Measurements from ENCODE around the gene CEMIP2. TPM values are rescaled to one million over a fixed set of nuclear protein-coding genes. Genes with fewer than 3 reads are reported as not detected.
"Not testable (repeated sequence)": the region's sequence is repeated elsewhere in the genome, so short reads cannot be mapped to it uniquely, and the experiment has no call there.

CEMIP2 gene
- total RNA-seq, 1 experiment from 2014 or later, result 14.8 TPM

- H3K9me3 ChIP-seq (ENCODE audit: control insufficient read depth, insufficient read depth, low read depth, low read length); in situ Hi-C loops (cut with HindIII; ENCODE audit: low pct_unique_long_range_greater_than_20kb, low sequenced_read_pairs): not testable (repeated sequence)
- intact Hi-C loops (cut with micrococcal nuclease; ENCODE audit: unreplicated experiment), result loop anchor here (5.0 kb wide), 1 partner anchor 217 kb away; no protein-coding TSS in a partner anchor
Measured at GRCh38 chr9:71805096-71805495, 36.8 kb upstream of the CEMIP2 start.

GRCh38 chr9:71801826-71802225 lies 33.5 kb upstream of the CEMIP2 start:
- Histone ChIP-seq H3K4me3 (ENCODE audit: low read depth in 2 of 2, low read length in 2 of 2) (no peak overlapping the region), H3K9me3 (ENCODE audit: control insufficient read depth, insufficient read depth, low read depth, low read length) (no peaks in the 10 kb centered on the region), H3K27ac (ENCODE audit: low read length) (no peak overlapping the region), H3K27me3 (ENCODE audit: control insufficient read depth, insufficient read depth, low read length) (no peaks in the 10 kb centered on the region), H3K4me1 (ENCODE audit: control insufficient read depth, insufficient read depth, low read length) (peaks cover 2% of the 10 kb centered on the region), H3K36me3 (ENCODE audit: control insufficient read depth, insufficient read depth, low read length) (no peaks in the 10 kb centered on the region)
- CTCF ChIA-PET, result no interaction called here
- intact Hi-C loops (cut with micrococcal nuclease; ENCODE audit: unreplicated experiment) (loop anchor here (5.0 kb wide), 1 partner anchor 470 kb away; no protein-coding TSS in a partner anchor), in situ Hi-C loops (cut with HindIII; ENCODE audit: low pct_unique_long_range_greater_than_20kb, low sequenced_read_pairs) (no loop called here)
- ATAC-seq (no peak), DNase-seq (ENCODE audit: low read depth, low spot score) (no peak)
- no TSS peak for BruUV-seq (replicated peaks)
- TF ChIP-seq TCF7L2 (IDR thresholded peaks at IDR 0.05; ENCODE audit: low read depth, low read length) (no peak), CTCF (IDR thresholded peaks at IDR 0.05) (no peak), SIN3A (IDR thresholded peaks at IDR 0.05; ENCODE audit: borderline replicate concordance, insufficient read depth, low read depth, low read length) (no peak), POLR2AphosphoS5 (IDR thresholded peaks at IDR 0.05; ENCODE audit: low read depth, low read length) (no peak), REST (IDR thresholded peaks at IDR 0.05; ENCODE audit: insufficient read depth in 1 of 2, low read depth in 2 of 2, low read length in 1 of 2) (no peak)
- POLR2A ChIA-PET, result no interaction called here

More at GRCh38 chr9:71805096-71805495, 36.8 kb upstream of the CEMIP2 start:
- H3K4me1 ChIP-seq (ENCODE audit: control insufficient read depth, insufficient read depth, low read length); H3K27ac ChIP-seq (ENCODE audit: low read length); H3K27me3 ChIP-seq (ENCODE audit: control insufficient read depth, insufficient read depth, low read length); H3K36me3 ChIP-seq (ENCODE audit: control insufficient read depth, insufficient read depth, low read length); ATAC-seq; DNase-seq (ENCODE audit: low read depth, low spot score); H3K4me3 ChIP-seq (ENCODE audit: low read depth in 2 of 2, low read length in 2 of 2); BruUV-seq (replicated peaks): not testable (repeated sequence)
- POLR2A ChIA-PET, result interaction anchor here (0.6 kb wide), 1 partner anchor 229 kb away, joined by 12 read pairs; no protein-coding TSS in a partner anchor
- CTCF ChIA-PET, result interaction anchor here (0.6 kb wide), 1 partner anchor 204 kb away, joined by 5 read pairs; no protein-coding TSS in a partner anchor

- CTCF ChIA-PET, result no interaction called here
- H3K36me3 ChIP-seq (ENCODE audit: control insufficient read depth, insufficient read depth, low read length), result no peaks in the 10 kb centered on the region
Measured at GRCh38 chr9:71797266-71797665, 29.0 kb upstream of the CEMIP2 start.

More at GRCh38 chr9:71797266-71797665, 29.0 kb upstream of the CEMIP2 start:
- Histone ChIP-seq H3K9me3 (ENCODE audit: control insufficient read depth, insufficient read depth, low read depth, low read length) (no peaks in the 10 kb centered on the region), H3K4me3 (ENCODE audit: low read depth in 2 of 2, low read length in 2 of 2) (no peak overlapping the region), H3K4me1 (ENCODE audit: control insufficient read depth, insufficient read depth, low read length) (no peaks in the 10 kb centered on the region), H3K27me3 (ENCODE audit: control insufficient read depth, insufficient read depth, low read length) (no peaks in the 10 kb centered on the region), H3K27ac (ENCODE audit: low read length) (no peak overlapping the region)
- intact Hi-C loops (cut with micrococcal nuclease; ENCODE audit: unreplicated experiment), result no loop called here
- ATAC-seq, result no peak
- no peak for DNase-seq (ENCODE audit: low read depth, low spot score)
- POLR2A ChIA-PET, result no interaction called here
- in situ Hi-C loops (cut with HindIII; ENCODE audit: low pct_unique_long_range_greater_than_20kb, low sequenced_read_pairs), result no loop called here
- no peak for TF ChIP-seq REST (IDR thresholded peaks at IDR 0.05; ENCODE audit: insufficient read depth in 1 of 2, low read depth in 2 of 2, low read length in 1 of 2)
- TF ChIP-seq TCF7L2 (IDR thresholded peaks at IDR 0.05; ENCODE audit: low read depth, low read length), result no peak
- no peak for TF ChIP-seq CTCF (IDR thresholded peaks at IDR 0.05)
- TF ChIP-seq POLR2AphosphoS5 (IDR thresholded peaks at IDR 0.05; ENCODE audit: low read depth, low read length), result no peak
- no peak for TF ChIP-seq SIN3A (IDR thresholded peaks at IDR 0.05; ENCODE audit: borderline replicate concordance, insufficient read depth, low read depth, low read length)
- no TSS peak for BruUV-seq (replicated peaks)

Data from Panc1 (cell line).